Measurements from ENCODE around the gene BABAM2.

BABAM2 gene

GRCh38 chr2:28300485-28301341, 410.2 kb downstream of the BABAM2 start:
- DNase-seq: no peak

GRCh38 chr2:28305202-28305601, 414.7 kb downstream of the BABAM2 start:
- no peak for DNase-seq

- DNase-seq: peak in 4 of 56 donors; percentile 5 to 54 (median 15)
Measured at GRCh38 chr2:28310107-28310506, 419.6 kb downstream of the BABAM2 start.

GRCh38 chr2:28311660-28312249, 421.2 kb downstream of the BABAM2 start:
- no peak for DNase-seq

GRCh38 chr2:28312307-28313219, 422.0 kb downstream of the BABAM2 start:
- DNase-seq: no peak

GRCh38 chr2:28313220-28313784, 422.8 kb downstream of the BABAM2 start:
- no peak for DNase-seq

- no peak for DNase-seq
Measured at GRCh38 chr2:28314968-28315367, 424.4 kb downstream of the BABAM2 start.

- no peak for DNase-seq
Measured at GRCh38 chr2:28316546-28317335, 426.2 kb downstream of the BABAM2 start.

GRCh38 chr2:28317390-28317789, 426.9 kb downstream of the BABAM2 start:
- DNase-seq: no peak

GRCh38 chr2:28318023-28318422, 427.5 kb downstream of the BABAM2 start:
- no peak for DNase-seq

GRCh38 chr2:28318462-28319117, 428.1 kb downstream of the BABAM2 start:
- DNase-seq: no peak

- DNase-seq: no peak
Measured at GRCh38 chr2:28319118-28320008, 428.8 kb downstream of the BABAM2 start.

GRCh38 chr2:28320009-28320365, 429.5 kb downstream of the BABAM2 start:
- DNase-seq: no peak

- no peak for DNase-seq
Measured at GRCh38 chr2:28320371-28320770, 429.8 kb downstream of the BABAM2 start.

GRCh38 chr2:28321426-28321825, 430.9 kb downstream of the BABAM2 start:
- no peak for DNase-seq

GRCh38 chr2:28322051-28322450, 431.5 kb downstream of the BABAM2 start:
- DNase-seq: no peak

- no peak for DNase-seq
Measured at GRCh38 chr2:28322456-28322855, 431.9 kb downstream of the BABAM2 start.

- DNase-seq: no peak
Measured at GRCh38 chr2:28322981-28323396, 432.5 kb downstream of the BABAM2 start.

GRCh38 chr2:28325173-28325566, 434.6 kb downstream of the BABAM2 start:
- DNase-seq: no peak

Measured in amygdala (tissue), 56 donors.